ENCODE data around the gene CADPS.

The CADPS gene

GRCh38 chr3:62602987-62603386 lies 272.2 kb downstream of the CADPS start:
- H3K4me1 ChIP-seq (ENCODE audit: control insufficient read depth in 1 of 2, insufficient read depth in 1 of 2, low read depth in 1 of 2, low read length in 1 of 2), result no peaks in the 10 kb centered on the region
- no peak for TF ChIP-seq CTCF (IDR thresholded peaks at IDR 0.05)
- no peaks in the 10 kb centered on the region for H3K27me3 ChIP-seq
- no peaks in the 10 kb centered on the region for H3K36me3 ChIP-seq
- no peak overlapping the region for H3K27ac ChIP-seq
- no peak overlapping the region for H3K4me3 ChIP-seq (ENCODE audit: low read depth in 1 of 2, low read length in 1 of 2)
- H3K9me3 ChIP-seq, result no peaks in the 10 kb centered on the region

GRCh38 chr3:62602129-62602770 lies 273.0 kb downstream of the CADPS start:
- no peaks in the 10 kb centered on the region for H3K27me3 ChIP-seq
- H3K4me1 ChIP-seq (ENCODE audit: control insufficient read depth in 1 of 2, insufficient read depth in 1 of 2, low read depth in 1 of 2, low read length in 1 of 2), result no peaks in the 10 kb centered on the region
- no peak overlapping the region for H3K4me3 ChIP-seq (ENCODE audit: low read depth in 1 of 2, low read length in 1 of 2)
- no peak for TF ChIP-seq CTCF (IDR thresholded peaks at IDR 0.05)
- H3K36me3 ChIP-seq, result no peaks in the 10 kb centered on the region
- H3K9me3 ChIP-seq, result no peaks in the 10 kb centered on the region
- no peak overlapping the region for H3K27ac ChIP-seq

- H3K27ac ChIP-seq, result no peak overlapping the region
- H3K36me3 ChIP-seq, result no peaks in the 10 kb centered on the region
- no peaks in the 10 kb centered on the region for H3K27me3 ChIP-seq
- no peaks in the 10 kb centered on the region for H3K9me3 ChIP-seq
- no peak for TF ChIP-seq CTCF (IDR thresholded peaks at IDR 0.05)
- no peaks in the 10 kb centered on the region for H3K4me1 ChIP-seq (ENCODE audit: control insufficient read depth in 1 of 2, insufficient read depth in 1 of 2, low read depth in 1 of 2, low read length in 1 of 2)
- no peak overlapping the region for H3K4me3 ChIP-seq (ENCODE audit: low read depth in 1 of 2, low read length in 1 of 2)
These were observed 273.8 kb downstream of the CADPS start for GRCh38 chr3:62601238-62602070.

GRCh38 chr3:62600033-62600432 lies 275.2 kb downstream of the CADPS start:
- H3K27me3 ChIP-seq, result no peaks in the 10 kb centered on the region
- no peaks in the 10 kb centered on the region for H3K9me3 ChIP-seq
- H3K36me3 ChIP-seq, result no peaks in the 10 kb centered on the region
- no peak overlapping the region for H3K4me3 ChIP-seq (ENCODE audit: low read depth in 1 of 2, low read length in 1 of 2)
- no peak for TF ChIP-seq CTCF (IDR thresholded peaks at IDR 0.05)
- H3K4me1 ChIP-seq (ENCODE audit: control insufficient read depth in 1 of 2, insufficient read depth in 1 of 2, low read depth in 1 of 2, low read length in 1 of 2), result no peaks in the 10 kb centered on the region
- no peak overlapping the region for H3K27ac ChIP-seq

- Histone ChIP-seq H3K4me3 (ENCODE audit: low read depth in 1 of 2, low read length in 1 of 2) (no peak overlapping the region), H3K27ac (no peak overlapping the region), H3K36me3 (no peaks in the 10 kb centered on the region), H3K4me1 (ENCODE audit: control insufficient read depth in 1 of 2, insufficient read depth in 1 of 2, low read depth in 1 of 2, low read length in 1 of 2) (no peaks in the 10 kb centered on the region), H3K9me3 (no peaks in the 10 kb centered on the region), H3K27me3 (no peaks in the 10 kb centered on the region)
- TF ChIP-seq CTCF (IDR thresholded peaks at IDR 0.05), result no peak
These were observed 277.7 kb downstream of the CADPS start for GRCh38 chr3:62597491-62597890.

Measured in neutrophil (primary cell).